ENCODE data around the gene NLRP1.

The NLRP1 gene

DNA sequence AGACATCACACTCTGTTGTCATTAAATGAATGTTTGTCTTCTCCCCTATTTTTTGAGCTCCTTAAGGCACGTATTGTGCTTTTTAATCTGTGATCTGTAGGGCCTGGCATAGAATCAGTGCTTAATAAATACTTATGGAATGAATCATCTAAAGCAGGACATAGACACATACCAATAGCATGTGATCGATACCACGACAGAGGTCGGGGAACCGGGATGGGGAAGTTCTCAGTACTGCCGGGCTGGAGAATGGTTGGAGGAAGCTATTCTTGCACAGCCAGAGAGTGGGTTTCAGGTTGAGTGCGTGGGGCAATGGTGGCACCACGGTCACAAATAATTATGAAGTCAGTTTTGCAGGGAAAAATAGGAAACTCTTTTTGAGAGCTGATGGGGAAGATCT, 26.8 kb downstream of the NLRP1 start:
- peak; percentile 59 for DNase-seq (ENCODE audit: low read depth)

DNA sequence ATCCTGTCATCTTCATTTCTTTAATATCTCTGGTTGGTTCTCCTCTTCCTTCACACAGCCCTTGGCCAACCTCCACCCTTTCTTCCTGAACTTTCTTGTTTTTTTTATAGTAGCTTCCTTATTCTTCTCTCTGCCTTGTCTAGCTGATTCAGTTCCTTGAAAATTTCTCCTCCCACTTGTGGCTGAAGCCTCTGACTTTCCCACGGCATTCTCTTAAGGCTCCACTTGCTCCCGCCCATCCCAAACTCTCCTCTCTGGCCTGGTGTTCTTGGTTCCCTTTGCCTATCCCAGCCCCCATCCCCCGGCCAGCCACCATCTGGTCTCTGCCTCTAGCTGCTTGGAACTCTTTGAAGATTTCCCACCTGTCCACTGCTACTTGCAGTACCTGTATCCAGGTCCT, 29.1 kb downstream of the NLRP1 start:
- DNase-seq (ENCODE audit: low read depth), result peak; percentile 32

DNA sequence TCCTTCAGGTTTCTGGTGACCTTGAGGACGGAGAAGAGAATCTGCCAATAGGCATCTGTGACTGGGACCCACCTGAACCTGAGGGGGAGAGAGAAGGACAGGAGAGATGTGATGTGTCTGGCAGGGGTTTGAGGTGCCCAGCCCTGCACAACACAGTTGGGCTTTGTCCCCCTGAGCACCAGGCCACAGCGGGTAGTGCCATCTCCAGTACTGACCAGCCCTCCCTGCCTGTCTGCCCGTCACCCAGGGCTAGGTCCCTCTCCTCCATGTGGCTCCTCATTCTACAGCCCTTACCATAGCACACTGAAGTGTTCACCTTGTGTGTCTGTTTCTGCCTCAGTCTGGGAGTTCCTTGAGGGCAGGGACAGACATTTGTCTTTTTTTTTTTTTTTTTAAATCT, 30.8 kb downstream of the NLRP1 start:
- DNase-seq (ENCODE audit: low read depth), result no peak

DNA sequence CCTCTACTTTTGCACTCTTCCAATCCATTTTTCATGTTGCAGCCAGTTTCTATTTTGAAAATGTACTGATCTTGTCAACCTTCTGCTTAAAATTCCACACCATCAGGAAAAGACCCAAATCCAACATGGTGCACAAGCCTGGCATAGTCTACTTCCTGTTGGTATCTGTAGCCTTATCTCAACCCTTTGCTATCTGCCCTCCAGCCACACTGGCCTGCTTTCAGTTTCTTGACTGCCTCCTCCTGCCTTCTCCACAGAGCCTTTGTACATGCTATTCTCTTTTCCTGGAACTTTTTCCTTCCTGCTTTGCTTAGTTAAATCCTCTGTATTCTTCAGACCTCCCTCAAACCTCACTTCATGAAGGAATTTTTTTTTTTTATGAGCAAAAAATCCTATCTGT, 31.5 kb downstream of the NLRP1 start:
- no peak for DNase-seq (ENCODE audit: low read depth)

- DNase-seq (ENCODE audit: low read depth), result no peak
These were observed 39.0 kb downstream of the NLRP1 start for GRCh38 chr17:5545051-5545987.

- DNase-seq (ENCODE audit: low read depth), result no peak
These were observed 40.2 kb downstream of the NLRP1 start for GRCh38 chr17:5544115-5544514.

GRCh38 chr17:5541610-5542202, 42.6 kb downstream of the NLRP1 start:
- no peak for DNase-seq (ENCODE audit: low read depth)

- no peak for DNase-seq (ENCODE audit: low read depth)
These were observed 44.0 kb downstream of the NLRP1 start for GRCh38 chr17:5540321-5540720.

DNA sequence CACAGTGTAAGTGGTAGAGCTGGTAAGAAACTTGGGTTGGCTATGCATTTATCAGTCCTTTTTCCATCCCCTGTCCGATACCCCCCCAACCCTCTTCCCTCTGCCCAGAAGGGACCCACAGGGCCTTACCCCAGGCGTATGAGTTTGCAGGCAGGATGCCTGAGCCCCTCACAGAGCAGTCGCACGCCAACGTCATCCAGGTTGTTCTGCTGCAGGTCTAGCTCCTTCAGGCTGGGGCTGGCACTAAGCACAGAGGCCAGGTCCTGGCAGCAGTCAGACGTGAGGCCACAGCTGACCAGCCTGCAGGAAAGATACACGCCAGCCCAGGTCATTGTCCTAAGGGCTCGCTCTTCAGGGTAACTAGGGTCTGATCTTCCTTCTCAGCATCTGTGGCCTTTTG, 45.0 kb downstream of the NLRP1 start:
- no peak for DNase-seq (ENCODE audit: low read depth)

- no peak for DNase-seq (ENCODE audit: low read depth)
These were observed 47.3 kb downstream of the NLRP1 start for GRCh38 chr17:5536866-5537650.

DNA sequence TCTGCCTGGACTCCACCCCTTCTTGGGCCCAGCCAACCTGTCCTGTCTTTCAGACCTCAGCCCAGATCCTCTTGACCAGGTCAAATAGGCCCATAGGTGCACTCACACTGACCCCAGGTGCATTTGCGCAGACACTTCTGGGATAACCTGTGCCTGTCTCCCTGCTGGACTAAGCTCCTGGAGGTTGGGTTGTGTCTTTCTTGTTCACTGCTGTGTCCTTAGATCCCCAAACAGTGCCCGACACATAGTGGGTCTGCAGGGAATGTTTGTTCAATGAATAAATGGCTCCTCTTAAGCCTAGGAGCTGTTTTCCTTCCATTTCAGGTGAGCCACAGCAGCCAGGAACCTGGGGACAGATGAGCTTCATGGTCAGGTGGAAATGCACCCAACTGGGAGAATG, 48.9 kb downstream of the NLRP1 start:
- no peak for DNase-seq (ENCODE audit: low read depth)

DNA sequence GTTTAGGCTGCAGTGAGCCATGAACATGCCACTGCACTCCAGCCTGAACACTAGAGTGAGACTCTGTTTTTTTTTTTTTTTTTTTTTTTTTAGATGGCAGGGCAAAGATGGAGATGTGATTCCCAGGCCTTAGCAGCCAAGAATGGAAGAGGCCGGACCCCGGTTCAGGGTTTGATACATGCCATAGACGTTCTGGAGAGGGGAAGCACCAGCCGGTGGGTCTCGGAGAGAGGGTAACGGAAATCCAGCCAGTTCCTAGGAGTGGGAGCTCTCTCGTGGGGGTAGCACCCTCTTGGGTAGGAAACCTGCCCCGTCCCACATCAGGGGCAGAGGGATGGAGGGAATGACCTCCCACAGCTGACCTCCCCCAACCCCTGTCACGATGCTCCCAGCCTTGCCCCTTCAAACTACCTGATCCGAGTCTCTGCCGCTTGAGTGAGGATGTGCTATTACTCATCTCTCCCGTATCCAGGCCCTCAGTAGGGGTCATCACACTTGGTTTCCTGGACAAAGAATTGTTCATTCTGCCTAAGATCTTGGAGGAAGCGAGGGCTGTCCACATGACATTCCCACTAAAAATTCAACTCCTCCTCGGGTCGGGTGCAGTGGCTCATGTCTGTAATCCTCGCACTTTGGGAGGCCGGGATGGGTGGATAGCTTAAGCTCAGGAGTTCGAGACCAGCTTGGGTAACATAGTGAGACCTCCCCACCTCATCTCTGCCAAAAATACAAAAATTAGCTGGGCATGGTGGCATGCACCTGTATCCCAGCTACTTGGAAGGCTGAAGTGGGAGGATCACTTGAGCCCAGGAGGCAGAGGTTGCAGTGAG, 50.6 kb downstream of the NLRP1 start:
- DNase-seq (ENCODE audit: low read depth), result no peak

GRCh38 chr17:5532581-5532980, 51.7 kb downstream of the NLRP1 start:
- no peak for DNase-seq (ENCODE audit: low read depth)

- DNase-seq (ENCODE audit: low read depth), result no peak
These were observed 53.3 kb downstream of the NLRP1 start for GRCh38 chr17:5531085-5531418.

DNA sequence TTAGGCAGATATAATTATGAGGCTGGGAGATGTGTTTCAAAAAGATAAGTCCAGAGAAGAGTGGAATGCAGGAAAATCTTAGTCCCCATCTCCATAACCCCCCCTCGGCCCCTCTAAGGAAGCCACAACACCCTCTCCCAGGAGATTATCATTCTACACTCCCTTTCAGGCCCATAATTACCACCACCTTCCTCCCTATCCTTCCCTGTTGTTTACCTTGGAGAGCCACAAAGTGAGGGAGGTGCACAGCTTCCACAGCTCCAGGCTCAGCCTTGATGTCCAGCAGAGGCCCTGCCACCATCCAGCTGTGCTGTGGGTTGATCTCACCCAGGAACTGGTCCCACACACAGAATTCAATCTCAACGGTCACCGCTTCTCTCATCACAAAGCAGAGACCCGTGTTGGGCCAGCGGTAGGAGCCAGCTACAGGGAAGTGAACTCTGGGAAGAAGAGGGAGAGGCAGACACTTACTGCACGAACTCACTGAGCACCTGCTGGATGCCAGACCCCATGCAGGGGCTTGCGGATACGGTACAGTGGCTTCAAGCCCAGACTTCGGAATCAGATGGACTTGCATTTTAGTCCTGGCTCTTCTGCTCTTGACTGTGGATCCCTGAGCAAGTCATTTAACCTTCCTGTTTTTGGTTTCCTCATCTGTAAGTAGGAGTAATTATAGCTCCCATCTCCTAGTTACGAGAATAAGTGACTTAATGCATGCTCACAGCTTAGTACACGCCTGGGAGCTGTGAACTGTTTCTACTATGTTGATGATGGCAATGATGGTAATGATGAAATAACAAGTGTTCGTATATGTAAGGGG, 53.8 kb downstream of the NLRP1 start:
- no peak for DNase-seq (ENCODE audit: low read depth)

DNA sequence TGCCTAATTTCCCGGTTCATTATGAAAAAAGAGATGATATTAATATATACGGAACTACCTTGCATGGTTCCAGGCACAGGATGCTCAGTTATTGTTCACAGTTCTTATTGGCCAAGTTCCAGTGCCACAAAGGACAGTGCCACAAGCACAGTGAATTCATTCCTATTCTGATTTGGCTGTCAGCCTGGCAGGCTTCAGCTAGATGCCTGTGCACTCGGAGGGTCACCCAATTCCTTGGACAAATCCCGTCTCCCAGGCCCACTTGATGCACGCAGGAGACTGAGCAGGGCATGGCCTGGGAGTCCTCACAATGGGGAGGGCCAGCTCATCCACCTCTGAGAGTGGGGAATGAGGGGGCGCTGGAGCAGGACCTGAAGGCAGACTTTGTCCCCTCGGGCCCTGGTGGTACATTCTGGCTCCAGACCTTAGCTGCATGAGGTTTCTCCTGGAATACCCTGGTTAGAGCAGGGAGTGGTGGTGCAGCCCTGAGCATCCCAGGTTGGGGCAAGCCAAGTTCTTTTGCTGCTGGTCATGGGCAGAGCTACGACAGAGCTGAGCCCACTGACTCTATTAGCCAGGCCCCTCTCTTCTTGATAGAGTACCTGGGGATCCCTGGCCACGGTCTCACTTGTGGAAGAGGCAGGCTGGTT, 56.6 kb downstream of the NLRP1 start:
- DNase-seq (ENCODE audit: low read depth), result no peak

DNA sequence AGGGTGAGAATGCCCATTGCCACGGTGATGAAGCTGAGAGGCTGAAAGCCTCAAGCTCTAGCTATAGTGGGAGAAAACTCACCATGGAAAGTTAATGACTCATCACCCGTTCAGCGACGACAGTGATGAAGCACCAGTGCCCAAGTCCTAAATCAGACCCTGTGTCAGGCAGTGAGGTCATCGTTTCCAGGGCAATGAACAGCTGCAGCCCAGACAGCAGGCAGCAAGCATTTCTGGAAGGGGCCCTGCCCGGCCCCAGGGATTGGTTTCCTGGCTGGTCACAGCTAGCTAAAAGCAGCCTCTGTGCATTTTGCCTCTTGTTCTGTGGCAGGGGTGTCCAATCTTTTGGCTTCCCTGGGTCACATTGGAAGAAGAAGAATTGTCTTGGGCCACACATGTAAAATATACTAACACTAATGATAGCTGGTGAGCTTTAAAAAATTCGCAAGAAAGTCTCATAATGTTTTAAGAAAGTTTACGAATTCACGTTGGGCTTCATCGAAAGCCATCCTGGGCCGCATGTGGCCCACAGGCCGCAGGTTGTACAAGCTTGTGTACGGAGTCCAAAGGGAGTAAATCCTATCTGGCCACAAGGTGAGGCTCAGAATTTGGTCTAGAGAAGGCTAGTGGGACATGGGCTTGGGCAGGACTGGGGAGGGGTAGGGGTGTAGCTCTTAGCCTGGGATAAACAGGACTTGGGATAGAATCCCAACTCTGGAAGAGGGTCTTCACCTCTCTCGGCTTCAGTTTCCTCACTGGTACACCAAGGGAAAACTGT, 57.3 kb downstream of the NLRP1 start:
- peak; percentile 94 for DNase-seq (ENCODE audit: low read depth)

DNA sequence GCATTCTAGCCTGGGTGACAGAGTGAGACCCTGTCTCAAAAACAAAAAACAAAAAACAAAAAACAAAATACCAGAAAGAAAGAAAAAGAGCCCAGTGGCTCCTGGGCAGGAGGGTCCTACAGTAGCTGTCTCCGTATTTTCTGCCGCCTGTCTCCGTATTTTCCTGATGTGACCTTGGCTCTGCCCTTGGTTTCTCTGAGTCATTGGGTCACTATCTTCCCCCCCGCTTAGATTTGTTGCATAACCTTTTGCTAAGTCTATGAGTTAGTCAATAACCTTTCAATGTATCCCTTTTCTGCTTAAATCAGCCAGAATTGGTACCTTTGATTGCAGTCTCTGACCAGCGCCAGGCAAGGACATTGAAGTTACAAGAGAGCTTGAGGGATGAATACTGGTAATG, 61.1 kb downstream of the NLRP1 start:
- no peak for DNase-seq (ENCODE audit: low read depth)

GRCh38 chr17:5522476-5522875, 61.8 kb downstream of the NLRP1 start:
- DNase-seq (ENCODE audit: low read depth), result no peak
